IMR-90 (cell line): Measurements from ENCODE around the gene ITM2C. TPM values are rescaled to one million over a fixed set of nuclear protein-coding genes. Genes with fewer than 3 reads are reported as not detected.

Experiments
- ATAC-seq: fragments of 200-7000 bp; cut with Tn5 transposase; 2 replicates; pipeline ENCODE4 v1.9.1; 2020; ENCODE audit warnings: low read depth, mild to moderate bottlenecking, moderate library complexity
- BruUV-seq: library from RNA; stranded (reverse); fragments of 400-500 nt; replicated peaks from 2 replicates; lab custom pipeline; 2021; lab: Mats Ljungman, UMichigan
- CTCF ChIA-PET: fragments of 300-600 bp; formaldehyde crosslinking; extraction: SDS; loops from one replicate; lab custom pipeline; 2021; ENCODE audit warnings: antibody characterized with exemption; lab: Yijun Ruan, JAX
- POLR2A ChIA-PET: fragments of 300-600 bp; sonication (Branson Sonifier 250); formaldehyde crosslinking; loops from one replicate; lab custom pipeline; 2022; ENCODE audit warnings: antibody characterized with exemption; ENCODE audit not compliant: unreplicated experiment; lab: Charles Lee
- DNase-seq: peaks from one replicate; pipeline ENCODE4 v3.0.0; 2013
- H2AFZ ChIP-seq: replicated peaks from 2 replicates; pipeline ENCODE3; 2013; ENCODE audit warnings: low read length, mild to moderate bottlenecking; ENCODE audit not compliant: poor library complexity
- H2AK5ac ChIP-seq: 2 replicates; pipeline ENCODE4 v1.6.1; 2013; ENCODE audit warnings: low read depth, low read length, inconsistent platforms
- H2AK9ac ChIP-seq: replicated peaks from 2 replicates; pipeline ENCODE3; 2013; ENCODE audit warnings: mild to moderate bottlenecking, low read depth, low read length, moderate library complexity; ENCODE audit not compliant: poor library complexity
- H2BK120ac ChIP-seq: 2 replicates; pipeline ENCODE4 v1.6.1; 2013; ENCODE audit warnings: low read depth, low read length, inconsistent platforms
- H2BK15ac ChIP-seq: 3 replicates; pipeline ENCODE4 v1.6.1; 2013; ENCODE audit warnings: low read depth, low read length, inconsistent platforms
- H2BK20ac ChIP-seq: 2 replicates; pipeline ENCODE4 v1.6.1; 2013; ENCODE audit warnings: low read depth, mild to moderate bottlenecking, inconsistent platforms, low read length, moderate library complexity
- H2BK5ac ChIP-seq: 2 replicates; pipeline ENCODE4 v1.6.1; 2013; ENCODE audit warnings: mild to moderate bottlenecking, low read depth, low read length, inconsistent platforms; ENCODE audit not compliant: poor library complexity, severe bottlenecking
- H3K14ac ChIP-seq: replicated peaks from 2 replicates; pipeline ENCODE4 v1.6.1; 2013; ENCODE audit warnings: low read depth, low read length, inconsistent platforms
- H3K18ac ChIP-seq: 2 replicates; pipeline ENCODE4 v1.6.1; 2013; ENCODE audit warnings: low read depth, low read length, control low read depth
- H3K23ac ChIP-seq: 2 replicates; pipeline ENCODE4 v1.6.1; 2013; ENCODE audit warnings: low read depth, low read length, inconsistent platforms
- H3K27ac ChIP-seq: 2 replicates; pipeline ENCODE4 v1.5.1; 2013; ENCODE audit warnings: mild to moderate bottlenecking, control low read depth, low read length; ENCODE audit not compliant: insufficient read depth
- H3K27me3 ChIP-seq: 2 replicates; pipeline ENCODE4 v1.6.1; 2013; ENCODE audit warnings: low read length; ENCODE audit not compliant: control insufficient read depth, insufficient read depth
- H3K36me3 ChIP-seq: 2 replicates; pipeline ENCODE4 v1.6.1; 2013; ENCODE audit warnings: low read length, mixed read lengths; ENCODE audit not compliant: control insufficient read depth, insufficient read depth
- H3K4ac ChIP-seq: 2 replicates; pipeline ENCODE4 v1.6.1; 2013; ENCODE audit warnings: low read depth, low read length, inconsistent platforms
- H3K4me1 ChIP-seq: 2 replicates; pipeline ENCODE4 v1.6.1; 2013; ENCODE audit warnings: low read length, mixed read lengths; ENCODE audit not compliant: control insufficient read depth, insufficient read depth
- H3K4me2 ChIP-seq: 2 replicates; pipeline ENCODE4 v1.6.1; 2013; ENCODE audit warnings: low read depth, mild to moderate bottlenecking, control low read depth, low read length, moderate library complexity
- H3K4me3 ChIP-seq: 2 replicates; pipeline ENCODE4 v1.5.1; 2013; ENCODE audit warnings: low read depth, mild to moderate bottlenecking, control low read depth, low read length, moderate library complexity; ENCODE audit not compliant: insufficient read depth
- H3K56ac ChIP-seq: 2 replicates; pipeline ENCODE4 v1.6.1; 2013; ENCODE audit warnings: low read length, inconsistent platforms; ENCODE audit not compliant: insufficient read depth; ENCODE audit errors: extremely low read depth
- H3K79me1 ChIP-seq, 2 experiments: 2 replicates each; pipeline ENCODE4 v1.6.1; 2013; ENCODE audit warnings: low read length in 2 of 2, inconsistent platforms in 1 of 2, low read depth in 1 of 2
- H3K9ac ChIP-seq: 2 replicates; pipeline ENCODE4 v1.6.1; 2013; ENCODE audit warnings: low read depth, low read length, control low read depth
- H3K9me1 ChIP-seq: 2 replicates; pipeline ENCODE4 v1.6.1; 2013; ENCODE audit warnings: low read length, inconsistent platforms; ENCODE audit not compliant: insufficient read depth
- H3K9me3 ChIP-seq: 2 replicates; pipeline ENCODE4 v1.6.1; 2013; ENCODE audit warnings: low read length; ENCODE audit not compliant: control insufficient read depth, insufficient read depth
- H4K20me1 ChIP-seq: 2 replicates; pipeline ENCODE4 v1.6.1; 2013; ENCODE audit warnings: low read length, inconsistent platforms; ENCODE audit not compliant: insufficient read depth
- H4K5ac ChIP-seq: 2 replicates; pipeline ENCODE4 v1.6.1; 2013; ENCODE audit warnings: mild to moderate bottlenecking, low read depth, low read length, control low read depth
- H4K8ac ChIP-seq, 2 experiments: 2 replicates each; pipeline ENCODE4 v1.6.1; 2013; ENCODE audit warnings: low read depth in 2 of 2, low read length in 2 of 2, control low read depth in 1 of 2, inconsistent platforms in 1 of 2
- H4K91ac ChIP-seq: 2 replicates; pipeline ENCODE4 v1.6.1; 2013; ENCODE audit warnings: low read depth, low read length, inconsistent platforms; ENCODE audit not compliant: insufficient read depth
- BHLHE40 ChIP-seq: fragments of 150-350 bp; IDR thresholded peaks from 2 replicates; pipeline ENCODE4 v1.6.1; 2016; ENCODE audit warnings: mild to moderate bottlenecking, low read depth, low read length
- CEBPB ChIP-seq: IDR thresholded peaks from 2 replicates; pipeline ENCODE4 v1.6.1; 2012; ENCODE audit warnings: low read depth, low read length, improper control_type of control experiment
- CHD1 ChIP-seq: IDR thresholded peaks from 2 replicates; pipeline ENCODE4 v1.6.1; 2012; ENCODE audit warnings: low read depth, low read length, improper control_type of control experiment
- ELK1 ChIP-seq: fragments of 150-350 bp; IDR thresholded peaks from 2 replicates; pipeline ENCODE4 v1.6.1; 2016; ENCODE audit warnings: low read depth, mild to moderate bottlenecking, low read length, moderate library complexity, borderline replicate concordance
- FOS ChIP-seq: fragments of 150-350 bp; IDR thresholded peaks from 2 replicates; pipeline ENCODE4 v1.6.1; 2016; ENCODE audit warnings: low read depth, low read length
- RAD21 ChIP-seq: IDR thresholded peaks from 2 replicates; pipeline ENCODE4 v1.6.1; 2012; ENCODE audit warnings: low read length, improper control_type of control experiment
- RCOR1 ChIP-seq: IDR thresholded peaks from 2 replicates; pipeline ENCODE4 v1.6.1; 2012; ENCODE audit warnings: mild to moderate bottlenecking, low read length, improper control_type of control experiment; ENCODE audit not compliant: insufficient replicate concordance
- WGBS, 2 experiments: methylation state at CpG; one replicate each; pipeline versions ENCODE4 v1.1.5 to v1.1.7; 2013; ENCODE audit warnings: missing lambda C conversion rate in 2 of 2; ENCODE audit not compliant: insufficient read length in 1 of 2; ENCODE audit errors: extremely low coverage in 2 of 2; 5-methylcytosine and 5-hydroxymethylcytosine counted together
- dilution Hi-C: fragments of 300-500 bp; cut with HindIII; formaldehyde crosslinking; loops from one replicate; pipeline ENCODE4 v1.14.3; 2018; ENCODE audit warnings: low sequenced_read_pairs; ENCODE audit not compliant: unreplicated experiment
- in situ Hi-C: fragments of 300-500 bp; cut with MboI; formaldehyde crosslinking; loops from 3 replicates; pipeline ENCODE4 v1.14.3; 2019; ENCODE audit warnings: low sequenced_read_pairs, inconsistent platforms, mixed read lengths
- intact Hi-C: fragments of 100-400 bp; cut with micrococcal nuclease; formaldehyde crosslinking; loops from 2 replicates; pipeline ENCODE4 v1.10.0; 2022
- polyA plus RNA-seq, 3 experiments: library from polyadenylated mRNA; depleted of rRNA; stranded (reverse); fragments of >200 nt; gene quantifications; 2 replicates each; pipeline ENCODE4 v1.2.3, GENCODE V29; 2012; ENCODE audit warnings: low replicate concordance in 1 of 3
- total RNA-seq: library from RNA; depleted of rRNA; stranded (reverse); fragments of >200 nt; gene quantifications from 2 replicates; pipeline ENCODE4 v1.2.3, GENCODE V29; 2012

Gene ITM2C
- total and polyA plus RNA-seq, 2 of the 4 experiments (the other 2 are of a cell fraction), result 46.8 to 274 TPM

DNA sequence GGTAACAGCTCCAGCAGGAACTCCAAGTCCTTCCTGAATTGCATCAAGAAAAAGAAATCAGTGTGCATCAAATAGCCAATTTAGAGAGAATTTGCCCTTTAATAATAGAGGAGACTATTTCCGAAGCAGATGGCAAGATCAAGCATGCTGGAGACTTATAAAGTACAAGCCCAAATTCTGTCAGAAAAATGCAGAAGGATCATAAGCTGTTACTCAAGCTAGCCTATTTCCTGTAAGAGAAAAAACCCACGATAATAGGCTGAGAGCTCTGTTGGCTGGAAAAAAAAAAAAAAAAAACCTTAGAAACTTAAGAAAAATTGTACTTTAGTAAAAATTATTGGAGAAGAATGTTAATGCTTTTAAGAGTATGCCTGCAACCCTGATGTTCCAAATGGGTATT is 24.4 kb upstream of the ITM2C start:
- H3K4me1 ChIP-seq, result no peaks in the 10 kb centered on the region
- dilution Hi-C loops, result no loop called here
- in situ Hi-C loops, result no loop called here

More for the DNA sequence above, 24.4 kb upstream of the ITM2C start:
- ChIA-PET POLR2A (no interaction called here), CTCF (interaction anchor here (0.6 to 1.0 kb wide), 2 partner anchors 10 to 1210 kb away, joined by 3 to 4 read pairs; no protein-coding TSS in a partner anchor)
- H3K23ac ChIP-seq, result no peak overlapping the region
- H2AK9ac ChIP-seq, result no peak overlapping the region
- no peak overlapping the region for H2AK5ac ChIP-seq
- no peak overlapping the region for H4K5ac ChIP-seq
- H2BK120ac ChIP-seq, result no peak overlapping the region
- H2AFZ ChIP-seq, result no peak overlapping the region
- H4K91ac ChIP-seq, result no peak overlapping the region
- H3K4ac ChIP-seq, result no peak overlapping the region
- WGBS, 2 experiments, result 17% methylated on average over 1 of the region's 2 CpGs; no CpG with 5 or more reads in 1 of the 2 experiments
- no peak overlapping the region for H2BK5ac ChIP-seq
- H3K9me3 ChIP-seq, result peaks cover 8% of the 10 kb centered on the region; the same call in 1 of the 2 replicates
- H3K56ac ChIP-seq, result no peak overlapping the region
- peaks cover 15% of the 10 kb centered on the region for H3K27me3 ChIP-seq
- intact Hi-C loops, result no loop called here
- no peak overlapping the region for H4K8ac ChIP-seq
- H3K18ac ChIP-seq, result no peak overlapping the region
- H2BK20ac ChIP-seq, result no peak overlapping the region
- H4K20me1 ChIP-seq, result no peaks in the 10 kb centered on the region
- no peaks in the 10 kb centered on the region for H3K79me1 ChIP-seq
- no peak overlapping the region for H3K4me3 ChIP-seq
- no peak overlapping the region for H2BK15ac ChIP-seq
- no peaks in the 10 kb centered on the region for H3K9me1 ChIP-seq
- H3K9ac ChIP-seq, result no peak overlapping the region
- H3K27ac ChIP-seq, result no peak overlapping the region
- no TSS peak for BruUV-seq
- no peak overlapping the region for H3K14ac ChIP-seq
- ATAC-seq (no peak), DNase-seq (no peak)
- no peak for TF ChIP-seq RAD21
- TF ChIP-seq CEBPB, result no peak
- no peak for TF ChIP-seq BHLHE40
- TF ChIP-seq RCOR1, result no peak
- no peak for TF ChIP-seq CHD1
- no peak for TF ChIP-seq FOS
- no peak for TF ChIP-seq ELK1
- no peak overlapping the region for H3K4me2 ChIP-seq
- no peaks in the 10 kb centered on the region for H3K36me3 ChIP-seq
